M059J (cell line): Measurements from ENCODE around the gene PCBP4. TPM values are rescaled to one million over a fixed set of nuclear protein-coding genes. Genes with fewer than 3 reads are reported as not detected.

Experiments used
- DNase-seq: peaks from one replicate; pipeline ENCODE4 v3.0.0-alpha.2; 2012; ENCODE audit warnings: low read depth
- total RNA-seq: library from RNA; depleted of rRNA; stranded (reverse); fragments of >200 nt; shearing (Covaris generic); gene quantifications from 2 replicates; pipeline ENCODE4 v1.2.3, GENCODE V29; 2014

PCBP4 gene
- total RNA-seq, 1 experiment from 2014 or later = 45.1 TPM

GRCh38 chr3:51955893-51956770 lies 11.1 kb downstream of the PCBP4 start:
- DNase-seq = peak; percentile 62

- no peak for DNase-seq
These were observed 11.9 kb downstream of the PCBP4 start, which contains the start of gene GPR62 for GRCh38 chr3:51955175-51955892. GPR62 (plus strand) TSS chr3:51955381; CDS start chr3:51955653, 272 bp downstream.

GRCh38 chr3:51954713-51955112 lies 12.5 kb downstream of the PCBP4 start:
- no peak for DNase-seq

- no peak for DNase-seq
These were observed 13.1 kb downstream of the PCBP4 start for GRCh38 chr3:51954105-51954504.

GRCh38 chr3:51953445-51953844 lies 13.8 kb downstream of the PCBP4 start:
- DNase-seq = peak; percentile 57

GRCh38 chr3:51950899-51951298 lies 16.4 kb downstream of the PCBP4 start:
- no peak for DNase-seq

- no peak for DNase-seq
These were observed 18.1 kb downstream of the PCBP4 start for GRCh38 chr3:51949121-51949520.

GRCh38 chr3:51948016-51948580 lies 19.2 kb downstream of the PCBP4 start:
- no peak for DNase-seq

- no peak for DNase-seq
These were observed 19.9 kb downstream of the PCBP4 start for GRCh38 chr3:51947215-51947900.

- DNase-seq = no peak
These were observed 20.5 kb downstream of the PCBP4 start for GRCh38 chr3:51946796-51947195.

GRCh38 chr3:51945926-51946705 lies 21.1 kb downstream of the PCBP4 start:
- no peak for DNase-seq

- no peak for DNase-seq
These were observed 22.0 kb downstream of the PCBP4 start for GRCh38 chr3:51945031-51945840.

- no peak for DNase-seq
These were observed 22.7 kb downstream of the PCBP4 start for GRCh38 chr3:51944451-51945021.

- no peak for DNase-seq
These were observed 23.5 kb downstream of the PCBP4 start for GRCh38 chr3:51943451-51944391.

GRCh38 chr3:51942603-51943450 lies 24.4 kb downstream of the PCBP4 start:
- peak; percentile 64 for DNase-seq

- peak; percentile 99 for DNase-seq
These were observed 25.3 kb downstream of the PCBP4 start, which contains the start of the genes PARP3 and RRP9 for GRCh38 chr3:51941798-51942602. PARP3 (plus strand) TSS chr3:51942363; CDS start chr3:51943356, 993 bp downstream. RRP9 (minus strand) TSS chr3:51941904; CDS start chr3:51941867, 37 bp downstream.

GRCh38 chr3:51941463-51941797 lies 25.8 kb downstream of the PCBP4 start:
- no peak for DNase-seq
